Keratinocyte (primary cell): ENCODE measurements around the gene NMNAT2. TPM values are rescaled to one million over a fixed set of nuclear protein-coding genes. Genes with fewer than 3 reads are reported as not detected.

ENCODE experiments used
- DNase-seq: peaks from one replicate; pipeline ENCODE4 v3.0.0-alpha.2; 2011; ENCODE audit warnings: low read depth, missing footprints, low spot score
- FAIRE-seq: peaks from 2 replicates; lab custom pipeline; 2011; peaks lifted over from hg19 to GRCh38; lab: Jason Lieb, UNC
- H2AFZ ChIP-seq: 2 replicates; pipeline ENCODE4 v1.6.0; 2012; ENCODE audit warnings: low read length, control low read depth, inconsistent platforms; ENCODE audit not compliant: control insufficient read depth
- H3K27ac ChIP-seq: 2 replicates; pipeline ENCODE4 v1.5.1; 2011; ENCODE audit warnings: low read length; ENCODE audit not compliant: control insufficient read depth, insufficient read depth
- H3K27me3 ChIP-seq: 3 replicates; pipeline ENCODE4 v1.6.0; 2011; ENCODE audit warnings: low read length; ENCODE audit not compliant: control insufficient read depth, insufficient read depth; ENCODE audit errors: extremely low read depth
- H3K36me3 ChIP-seq, 2 experiments: 2 replicates in 1 of 2; 3 replicates in 1 of 2; pipeline ENCODE4 v1.5.1; 2011; ENCODE audit warnings: low read length in 2 of 2, mild to moderate bottlenecking in 1 of 2; ENCODE audit not compliant: control insufficient read depth in 2 of 2, insufficient read depth in 2 of 2; ENCODE audit errors: extremely low read depth in 1 of 2
- H3K4me1 ChIP-seq: 3 replicates; pipeline ENCODE4 v1.5.1; 2011; ENCODE audit warnings: low read length; ENCODE audit not compliant: control insufficient read depth, insufficient read depth; ENCODE audit errors: extremely low read depth
- H3K4me2 ChIP-seq: 3 replicates; pipeline ENCODE4 v1.6.0; 2011; ENCODE audit warnings: low read depth, low read length; ENCODE audit not compliant: control insufficient read depth, insufficient read depth; ENCODE audit errors: extremely low read depth
- H3K4me3 ChIP-seq, 3 experiments: fragments of 200-600 bp in 1 of 3; sonication (generic) in 1 of 3; 2 replicates in 2 of 3; 3 replicates in 1 of 3; pipeline ENCODE4 v1.5.1; 2011 to 2016; ENCODE audit warnings: low read length in 3 of 3, mild to moderate bottlenecking in 3 of 3, control low read depth in 2 of 3, inconsistent platforms in 1 of 3, low read depth in 1 of 3, mixed read lengths in 1 of 3, mixed run types in 1 of 3, moderate library complexity in 1 of 3; ENCODE audit not compliant: control insufficient read depth in 2 of 3, insufficient read depth in 2 of 3; ENCODE audit errors: extremely low read depth in 1 of 3
- H3K79me2 ChIP-seq: 2 replicates; pipeline ENCODE4 v1.6.0; 2012; ENCODE audit warnings: low read length; ENCODE audit not compliant: control insufficient read depth, insufficient read depth
- H3K9ac ChIP-seq: 3 replicates; pipeline ENCODE4 v1.6.0; 2011; ENCODE audit warnings: low read length; ENCODE audit not compliant: control insufficient read depth, insufficient read depth; ENCODE audit errors: extremely low read depth
- H3K9me1 ChIP-seq: 3 replicates; pipeline ENCODE4 v1.6.0; 2011; ENCODE audit warnings: low read length; ENCODE audit not compliant: control insufficient read depth, insufficient read depth; ENCODE audit errors: extremely low read depth
- H3K9me3 ChIP-seq: 2 replicates; pipeline ENCODE4 v1.5.1; 2012; ENCODE audit warnings: low read depth, low read length; ENCODE audit not compliant: control insufficient read depth
- H4K20me1 ChIP-seq: 3 replicates; pipeline ENCODE4 v1.6.0; 2011; ENCODE audit warnings: low read length; ENCODE audit not compliant: control insufficient read depth, insufficient read depth; ENCODE audit errors: extremely low read depth
- CTCF ChIP-seq, 3 experiments: IDR thresholded peaks in 1 of 3; conservative IDR thresholded peaks in 1 of 3; optimal IDR thresholded peaks in 1 of 3; 2 replicates in 2 of 3; 3 replicates in 1 of 3; pipeline versions ENCODE3 to v1.5.1; 2011; ENCODE audit warnings: low read length in 3 of 3, mild to moderate bottlenecking in 3 of 3, moderate library complexity in 2 of 3, control low read depth in 1 of 3, inconsistent platforms in 1 of 3; ENCODE audit not compliant: insufficient read depth in 2 of 3; ENCODE audit errors: extremely low read depth in 1 of 3
- EZH2 ChIP-seq: IDR thresholded peaks from one replicate; pipeline ENCODE4 v1.6.1; 2012; ENCODE audit warnings: inconsistent platforms, mild to moderate bottlenecking, low read length, moderate library complexity
- dilution Hi-C: fragments of 300-500 bp; cut with MboI; formaldehyde crosslinking; loops from one replicate; pipeline ENCODE4 v1.7.0; 2020; ENCODE audit warnings: low sequenced_read_pairs; ENCODE audit not compliant: extremely low pct_ligation_motif_present
- polyA plus RNA-seq, 5 experiments: library from polyadenylated mRNA; depleted of rRNA in 3 of 5; stranded (reverse) in 3 of 5; stranded (forward) in 1 of 5; unstranded in 1 of 5; fragments of >200 nt; gene quantifications; 1 replicate in 1 of 5; 2 replicates in 3 of 5; 3 replicates in 1 of 5; pipeline versions ENCODE4 v1.2.1 to v1.2.3, GENCODE V29; 2011 to 2012; ENCODE audit warnings: missing spikeins in 2 of 5, low read depth in 1 of 5, low replicate concordance in 1 of 5

The NMNAT2 gene
- polyA plus RNA-seq, 1 donor (not counting 4 experiments of a cell fraction or from before 2014, with no cell fraction given), result 0.72 TPM

DNA sequence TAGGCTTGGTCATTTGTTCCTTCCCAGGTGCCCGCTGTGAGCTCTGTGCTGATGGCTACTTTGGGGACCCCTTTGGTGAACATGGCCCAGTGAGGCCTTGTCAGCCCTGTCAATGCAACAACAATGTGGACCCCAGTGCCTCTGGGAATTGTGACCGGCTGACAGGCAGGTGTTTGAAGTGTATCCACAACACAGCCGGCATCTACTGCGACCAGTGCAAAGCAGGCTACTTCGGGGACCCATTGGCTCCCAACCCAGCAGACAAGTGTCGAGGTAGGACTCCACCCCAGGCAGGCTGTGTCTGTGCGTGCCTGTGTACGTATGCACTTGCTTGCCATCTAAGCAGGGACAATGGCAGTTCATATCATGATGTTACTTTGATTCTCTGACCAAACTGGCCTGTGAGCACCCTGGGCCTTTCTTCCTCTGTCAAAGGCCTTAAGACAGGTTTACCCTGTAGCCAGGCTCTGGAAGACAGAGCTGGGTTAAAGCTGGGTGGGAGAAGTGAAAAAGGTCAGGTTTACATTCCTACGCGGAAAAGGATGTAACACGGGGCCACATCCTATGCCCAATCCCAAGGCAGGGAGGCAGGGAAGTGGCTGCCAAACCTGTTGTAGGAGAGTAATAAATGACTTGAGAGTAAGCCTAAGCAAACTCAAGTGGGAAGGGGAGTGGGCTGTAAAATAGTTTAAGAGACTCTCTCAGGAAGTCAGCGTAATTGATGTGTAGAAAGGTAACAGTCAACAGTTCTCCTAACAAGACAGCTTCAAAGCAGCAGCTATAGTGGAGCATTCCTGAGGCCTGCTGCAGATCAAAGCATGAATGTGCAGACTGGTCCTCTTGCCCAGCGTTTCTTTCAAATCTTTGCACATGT, 189.6 kb downstream of the NMNAT2 start:
- no peak overlapping the region for H2AFZ ChIP-seq
- dilution Hi-C loops, result no loop called here
- H3K9me3 ChIP-seq, result no peaks in the 10 kb centered on the region
- TF ChIP-seq CTCF (optimal IDR thresholded peaks at IDR 0.05 in 1 of 3, IDR thresholded peaks at IDR 0.05 in 1 of 3, conservative IDR thresholded peaks at IDR 0.05 in 1 of 3; ENCODE audit: extremely low read depth in 1 of 3, insufficient read depth in 2 of 3, low read length in 3 of 3) (no peak), EZH2 (no peak)
- no peak overlapping the region for H3K4me3 ChIP-seq
- no peaks in the 10 kb centered on the region for H3K27me3 ChIP-seq
- peaks cover 10% of the 10 kb centered on the region for H4K20me1 ChIP-seq
- H3K79me2 ChIP-seq, result no peaks in the 10 kb centered on the region
- DNase-seq (no peak), FAIRE-seq (no peak)
- H3K4me2 ChIP-seq, result no peak overlapping the region
- no peak overlapping the region for H3K9ac ChIP-seq
- peaks cover 57 to 75% of the 10 kb centered on the region in 2 experiments for H3K36me3 ChIP-seq
- H3K27ac ChIP-seq, result no peak overlapping the region
- H3K4me1 ChIP-seq, result peaks cover 46% of the 10 kb centered on the region
- no peaks in the 10 kb centered on the region for H3K9me1 ChIP-seq

- FAIRE-seq, result no peak
- Histone ChIP-seq H2AFZ (no peak overlapping the region), H3K36me3 (peaks cover 64 to 79% of the 10 kb centered on the region in 2 experiments), H3K9ac (no peak overlapping the region), H3K79me2 (no peaks in the 10 kb centered on the region), H3K4me3 (no peak overlapping the region), H3K27ac (no peak overlapping the region), H3K9me1 (no peaks in the 10 kb centered on the region), H3K27me3 (no peaks in the 10 kb centered on the region), H3K9me3 (no peaks in the 10 kb centered on the region), H3K4me2 (no peak overlapping the region), H3K4me1 (peaks cover 40% of the 10 kb centered on the region), H4K20me1 (peaks cover 11% of the 10 kb centered on the region)
- DNase-seq, result no peak
- dilution Hi-C loops, result no loop called here
- TF ChIP-seq EZH2 (no peak), CTCF (optimal IDR thresholded peaks at IDR 0.05 in 1 of 3, IDR thresholded peaks at IDR 0.05 in 1 of 3, conservative IDR thresholded peaks at IDR 0.05 in 1 of 3; ENCODE audit: extremely low read depth in 1 of 3, insufficient read depth in 2 of 3, low read length in 3 of 3) (peak; percentile 68 to 81 (median 75))
These were observed 190.5 kb downstream of the NMNAT2 start for GRCh38 chr1:183227422-183228346.
